ENCODE data around the gene GOLGB1. TPM values are rescaled to one million over a fixed set of nuclear protein-coding genes. Genes with fewer than 3 reads are reported as not detected.

The GOLGB1 gene
- total RNA-seq (2021; ENCODE audit: unreplicated experiment) (31.3 TPM), Bru-seq, nascent RNA (percentile 90 among the genes with signal in this experiment), BruChase-seq, experiment 1, labeled RNA remaining after a 6-hour chase (percentile 93 among the genes with signal in this experiment), BruChase-seq, experiment 2, labeled RNA remaining after a 2-hour chase (percentile 89 among the genes with signal in this experiment)
- polyA plus RNA-seq (2012), result 11.4 and 15.5 TPM in 2 replicates
- long read RNA-seq, full-length matches to known transcripts, result 9 of 75 reads
- long read RNA-seq, partial matches to known transcripts, result 42 of 75 reads
- long read RNA-seq, other reads (novel, unspliced or antisense), result 24 of 75 reads

GRCh38 chr3:121749276-121750086, at the start of gene GOLGB1:
GOLGB1 (minus strand) TSS chr3:121749741; CDS start chr3:121730971, 18,770 bp downstream.
- Histone ChIP-seq H3K9ac (ENCODE audit: low read length) (peak within 1 kb of the TSS; percentile 81), H3K4me3 (replicated peaks in 1 of 2; ENCODE audit: low read depth in 1 of 2, low read length in 2 of 2) (peak within 1 kb of the TSS; percentile 72 to 84), H2AFZ (ENCODE audit: low read depth, low read length, poor library complexity, severe bottlenecking) (no peak within 1 kb of the TSS), H3K9me2 (ENCODE audit: insufficient read depth) (no peaks in the 10 kb centered on the region), H3K27me3 (ENCODE audit: insufficient read depth, low read length) (no peaks in the 10 kb centered on the region), H4K20me1 (ENCODE audit: insufficient read depth) (no peaks in the 10 kb centered on the region), H3K4me1 (ENCODE audit: control insufficient read depth in 1 of 2, insufficient read depth in 2 of 2, low read length in 2 of 2) (peaks cover 3 to 17% of the 10 kb centered on the region in 2 experiments; a peak in 2 of 4 replicates), H3K27ac (ENCODE audit: low read depth, low read length) (peak within 1 kb of the TSS; percentile 50), H3K4me2 (ENCODE audit: low read length) (peak within 1 kb of the TSS; percentile 77), H3K79me2 (ENCODE audit: insufficient read depth, low read length) (peaks cover 34% of the 10 kb centered on the region), H3K9me3 (ENCODE audit: control insufficient read depth in 1 of 2, insufficient read depth in 1 of 2, low read depth in 1 of 2, low read length in 2 of 2) (no peaks in the 10 kb centered on the region), H3K36me3 (ENCODE audit: control insufficient read depth in 1 of 2, insufficient read depth in 2 of 2, low read length in 2 of 2) (no peaks in the 10 kb centered on the region)
- intact Hi-C loops (cut with micrococcal nuclease), result no loop called here
- peak; percentile 94 for ATAC-seq
- RAD21 ChIA-PET (ENCODE audit: low non-redundant PET in 1 of 2, low total read pairs in 2 of 2, uncharacterized antibody in 2 of 2, unreplicated experiment in 2 of 2), result no interaction called here
- POLR2A ChIA-PET, result interaction anchor here (0.7 to 1.4 kb wide), 2 partner anchors 40 to 246 kb away, joined by 3 read pairs; no protein-coding TSS in a partner anchor
- no TSS peak for BruUV-seq (replicated peaks)
- peak; percentile 99 for DNase-seq (ENCODE audit: low read depth, low spot score)
- CTCF ChIA-PET, result no interaction called here
- TF ChIP-seq TCF7L2 (IDR thresholded peaks at IDR 0.05; ENCODE audit: borderline replicate concordance, extremely low read depth, insufficient read depth, insufficient read length) (no peak), EZH2phosphoT487 (IDR thresholded peaks at IDR 0.05; ENCODE audit: borderline replicate concordance) (no peak), RAD21 (IDR thresholded peaks at IDR 0.05; ENCODE audit: low read depth) (no peak), POLR2AphosphoS5 (IDR thresholded peaks at IDR 0.05; ENCODE audit: low read depth, low read length) (peak; percentile 97), SRF (IDR thresholded peaks at IDR 0.05; ENCODE audit: low read depth) (no peak), SP1 (IDR thresholded peaks at IDR 0.05; ENCODE audit: low read depth) (peak; percentile 97), CEBPB (IDR thresholded peaks at IDR 0.05; ENCODE audit: low read depth) (no peak), JUND (IDR thresholded peaks at IDR 0.05) (0 out of 2 replicates have a peak, but pooled peaks have one; percentile 10), REST (IDR thresholded peaks at IDR 0.05; ENCODE audit: low read depth) (no peak), POLR2A (IDR thresholded peaks at IDR 0.05; ENCODE audit: borderline replicate concordance, extremely low read depth, insufficient read depth, insufficient read length) (peak; percentile 88), ATF3 (IDR thresholded peaks at IDR 0.05) (no peak), ZFX (IDR thresholded peaks at IDR 0.05) (peak; percentile 96), MAX (IDR thresholded peaks at IDR 0.05) (peak; percentile 41; the same call in 1 of the 2 replicates), ZBTB33 (IDR thresholded peaks at IDR 0.05; ENCODE audit: extremely low read depth, insufficient replicate concordance, low read length) (no peak), EZH2 (IDR thresholded peaks at IDR 0.05) (no peak), ELF1 (IDR thresholded peaks at IDR 0.05; ENCODE audit: borderline replicate concordance, low read depth) (peak; percentile 77), EGR1 (IDR thresholded peaks at IDR 0.05; ENCODE audit: low read depth) (peak; percentile 56; the same call in 1 of the 2 replicates), SIN3A (IDR thresholded peaks at IDR 0.05; ENCODE audit: low read depth) (peak; percentile 81), FOSL1 (IDR thresholded peaks at IDR 0.05; ENCODE audit: low read depth) (no peak), CBX3 (IDR thresholded peaks at IDR 0.05; ENCODE audit: low read depth) (no peak)
